Lower leg skin (tissue), 3 donors: ENCODE data around the gene ELMOD2.

Source experiments
- POLR2A ChIP-seq, 2 donors: fragments of 450-650 bp; IDR thresholded peaks; one replicate each; pipeline ENCODE4 v1.6.1; 2016 to 2017; ENCODE audit warnings: antibody characterized with exemption in 2 of 2, mild to moderate bottlenecking in 1 of 2, moderate library complexity in 1 of 2
- TF ChIP-seq, protein P1 (sequence below), 3 donors: fragments of 450-650 bp; IDR thresholded peaks; one replicate each; pipeline ENCODE4 v1.5.1; 2016; ENCODE audit warnings: antibody characterized with exemption in 3 of 3, mild to moderate bottlenecking in 3 of 3, moderate library complexity in 2 of 3

DNA sequence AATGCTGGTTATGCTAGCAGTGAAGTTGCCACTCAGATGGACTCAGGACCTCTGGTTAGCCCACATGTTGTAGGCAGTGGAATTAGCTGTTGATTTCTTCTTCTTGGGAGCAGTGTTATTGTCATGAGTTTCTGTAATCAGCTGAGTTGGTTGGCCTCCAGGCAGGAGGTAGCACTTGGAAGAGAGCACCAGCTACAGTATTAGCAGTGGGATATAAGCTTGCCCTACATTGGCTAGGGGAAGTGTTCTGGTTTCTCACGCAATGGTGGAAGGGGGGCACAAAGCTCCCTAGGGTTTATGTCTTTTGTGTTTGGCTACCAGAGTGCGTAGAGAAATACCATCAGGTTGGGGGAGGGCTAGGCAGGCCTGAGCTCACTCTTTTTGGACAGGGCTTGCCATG, 78.7 kb downstream of the ELMOD2 start:
- no peak for TF ChIP-seq POLR2A (IDR thresholded peaks at IDR 0.05)
- TF ChIP-seq, protein P1, sequence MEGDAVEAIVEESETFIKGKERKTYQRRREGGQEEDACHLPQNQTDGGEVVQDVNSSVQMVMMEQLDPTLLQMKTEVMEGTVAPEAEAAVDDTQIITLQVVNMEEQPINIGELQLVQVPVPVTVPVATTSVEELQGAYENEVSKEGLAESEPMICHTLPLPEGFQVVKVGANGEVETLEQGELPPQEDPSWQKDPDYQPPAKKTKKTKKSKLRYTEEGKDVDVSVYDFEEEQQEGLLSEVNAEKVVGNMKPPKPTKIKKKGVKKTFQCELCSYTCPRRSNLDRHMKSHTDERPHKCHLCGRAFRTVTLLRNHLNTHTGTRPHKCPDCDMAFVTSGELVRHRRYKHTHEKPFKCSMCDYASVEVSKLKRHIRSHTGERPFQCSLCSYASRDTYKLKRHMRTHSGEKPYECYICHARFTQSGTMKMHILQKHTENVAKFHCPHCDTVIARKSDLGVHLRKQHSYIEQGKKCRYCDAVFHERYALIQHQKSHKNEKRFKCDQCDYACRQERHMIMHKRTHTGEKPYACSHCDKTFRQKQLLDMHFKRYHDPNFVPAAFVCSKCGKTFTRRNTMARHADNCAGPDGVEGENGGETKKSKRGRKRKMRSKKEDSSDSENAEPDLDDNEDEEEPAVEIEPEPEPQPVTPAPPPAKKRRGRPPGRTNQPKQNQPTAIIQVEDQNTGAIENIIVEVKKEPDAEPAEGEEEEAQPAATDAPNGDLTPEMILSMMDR (IDR thresholded peaks at IDR 0.05): no peak
